GM23338 (cell line): ENCODE data around the gene GPR61. TPM values are rescaled to one million over a fixed set of nuclear protein-coding genes. Genes with fewer than 3 reads are reported as not detected.

ENCODE experiments used
- ATAC-seq: fragments of 200-7000 bp; cut with Tn5 transposase; 3 replicates; pipeline ENCODE4 v1.9.1; 2020
- DNase-seq: peaks from one replicate; pipeline ENCODE4 v3.0.0-alpha.2; 2015; ENCODE audit warnings: low spot score
- H2AFZ ChIP-seq: fragments of 200-600 bp; sonication (generic); 2 replicates; pipeline ENCODE4 v1.8.0; 2016; ENCODE audit warnings: antibody characterized with exemption, mild to moderate bottlenecking, moderate library complexity
- H3F3A ChIP-seq: fragments of 200-600 bp; sonication (generic); replicated peaks from 2 replicates; pipeline ENCODE4 v1.8.0; 2017; ENCODE audit warnings: antibody characterized with exemption, mixed run types, low read depth
- H3K27ac ChIP-seq: fragments of 200-600 bp; sonication (generic); 2 replicates; pipeline ENCODE4 v1.6.1; 2016; ENCODE audit warnings: low read depth
- H3K27me3 ChIP-seq: fragments of 200-600 bp; sonication (generic); 2 replicates; pipeline ENCODE4 v1.8.0; 2016; ENCODE audit warnings: mild to moderate bottlenecking, mixed run types, moderate library complexity; ENCODE audit not compliant: insufficient read depth
- H3K36me3 ChIP-seq: fragments of 200-600 bp; sonication (generic); 2 replicates; pipeline ENCODE4 v1.8.0; 2016; ENCODE audit warnings: mild to moderate bottlenecking; ENCODE audit not compliant: insufficient read depth
- H3K4me1 ChIP-seq: fragments of 200-600 bp; sonication (generic); 2 replicates; pipeline ENCODE4 v1.8.0; 2016; ENCODE audit warnings: mild to moderate bottlenecking, moderate library complexity; ENCODE audit not compliant: insufficient read depth
- H3K4me2 ChIP-seq: fragments of 200-600 bp; sonication (generic); 2 replicates; pipeline ENCODE4 v1.7.1; 2017; ENCODE audit warnings: mixed run types
- H3K4me3 ChIP-seq: fragments of 200-600 bp; sonication (generic); 2 replicates; pipeline ENCODE4 v1.6.1; 2016; ENCODE audit warnings: mixed run types
- H3K79me2 ChIP-seq: fragments of 200-600 bp; sonication (generic); replicated peaks from 2 replicates; pipeline ENCODE4 v1.8.0; 2017; ENCODE audit warnings: mild to moderate bottlenecking; ENCODE audit not compliant: insufficient read depth
- H3K9me2 ChIP-seq: fragments of 200-600 bp; sonication (generic); 2 replicates; pipeline ENCODE4 v1.8.0; 2017; ENCODE audit not compliant: insufficient read depth
- H4K20me1 ChIP-seq: fragments of 200-600 bp; sonication (generic); replicated peaks from 2 replicates; pipeline ENCODE4 v1.8.0; 2017; ENCODE audit warnings: mild to moderate bottlenecking; ENCODE audit not compliant: insufficient read depth
- H3K27ac Mint-ChIP-seq: 2 replicates; pipeline ENCODE4 v1.8.0; 2020; ENCODE audit warnings: inconsistent platforms, mild to moderate bottlenecking, moderate library complexity, mixed read lengths
- H3K27me3 Mint-ChIP-seq: 3 replicates; pipeline ENCODE4 v1.8.0; 2022; ENCODE audit warnings: low read depth, mild to moderate bottlenecking, moderate library complexity, mixed read lengths, inconsistent platforms; ENCODE audit not compliant: insufficient read depth, poor library complexity
- H3K36me3 Mint-ChIP-seq: 3 replicates; pipeline ENCODE4 v1.8.0; 2021; ENCODE audit warnings: low read depth, mild to moderate bottlenecking, inconsistent platforms, moderate library complexity, mixed read lengths
- H3K4me1 Mint-ChIP-seq: 3 replicates; pipeline ENCODE4 v1.8.0; 2020; ENCODE audit warnings: mild to moderate bottlenecking, inconsistent platforms, mixed read lengths
- H3K4me3 Mint-ChIP-seq: 3 replicates; pipeline ENCODE4 v1.8.0; 2021; ENCODE audit warnings: moderate library complexity, mild to moderate bottlenecking, inconsistent platforms, mixed read lengths
- H3K9me3 Mint-ChIP-seq: 3 replicates; pipeline ENCODE4 v1.8.0; 2020; ENCODE audit warnings: moderate library complexity, mild to moderate bottlenecking, inconsistent platforms, mixed read lengths
- CREB1 ChIP-seq: fragments of 250-450 bp; sonication (Bioruptor Pico); IDR thresholded peaks from 2 replicates; pipeline ENCODE4 v1.5.0; 2020; ENCODE audit warnings: low read depth, mild to moderate bottlenecking, moderate library complexity
- ETS1 ChIP-seq: IDR thresholded peaks from 2 replicates; pipeline ENCODE4 v1.6.1; 2016; ENCODE audit warnings: antibody characterized with exemption
- EZH2 ChIP-seq: fragments of 200-600 bp; sonication (generic); IDR thresholded peaks from one replicate; pipeline ENCODE4 v1.8.0; 2017; ENCODE audit warnings: antibody characterized with exemption, mild to moderate bottlenecking, low read depth; ENCODE audit not compliant: unreplicated experiment
- EZH2phosphoT487 ChIP-seq: fragments of 200-600 bp; sonication (generic); IDR thresholded peaks from one replicate; pipeline ENCODE4 v1.8.1; 2018; ENCODE audit warnings: antibody characterized with exemption; ENCODE audit not compliant: unreplicated experiment
- JUNB ChIP-seq: IDR thresholded peaks from one replicate; pipeline ENCODE4 v1.6.1; 2016; ENCODE audit warnings: antibody characterized with exemption; ENCODE audit not compliant: unreplicated experiment
- NANOG ChIP-seq: IDR thresholded peaks from 2 replicates; pipeline ENCODE4 v1.6.1; 2016; ENCODE audit warnings: antibody characterized with exemption, borderline replicate concordance
- POLR2AphosphoS5 ChIP-seq: IDR thresholded peaks from 2 replicates; pipeline ENCODE4 v1.6.1; 2016; ENCODE audit warnings: antibody characterized with exemption, low read depth
- REST ChIP-seq: IDR thresholded peaks from one replicate; pipeline ENCODE4 v1.6.1; 2018; ENCODE audit warnings: antibody characterized with exemption; ENCODE audit not compliant: unreplicated experiment
- STAT1 ChIP-seq: IDR thresholded peaks from one replicate; pipeline ENCODE4 v1.6.1; 2016; ENCODE audit warnings: antibody characterized with exemption; ENCODE audit not compliant: unreplicated experiment
- ZNF114 ChIP-seq: fragments of 250-450 bp; sonication (Bioruptor Pico); IDR thresholded peaks from 2 replicates; pipeline ENCODE4 v1.5.0; 2020; ENCODE audit warnings: mild to moderate bottlenecking, moderate library complexity
- ZNF331 ChIP-seq: fragments of 250-450 bp; sonication (Bioruptor Pico); IDR thresholded peaks from 2 replicates; pipeline ENCODE4 v1.5.0; 2020; ENCODE audit warnings: low read depth, mild to moderate bottlenecking, moderate library complexity
- polyA plus RNA-seq: library from polyadenylated mRNA; unstranded; fragments of >200 nt; fragmentation: Nextera tagmentation; extraction: Ambion mirVana; gene quantifications from 2 replicates; pipeline ENCODE4 v1.2.1, GENCODE V29; 2016
- total RNA-seq: library from RNA; depleted of rRNA; stranded (reverse); fragments of >200 nt; shearing (Covaris generic); gene quantifications from 2 replicates; pipeline ENCODE4 v1.2.3, GENCODE V29; 2014
- TF ChIP-seq, protein P1 (sequence below), 2 experiments: fragments of 200-600 bp in 1 of 2; sonication (generic) in 1 of 2; conservative IDR thresholded peaks; 2 replicates each; pipeline versions ENCODE4 v1.5.1 to v1.6.1; 2016 to 2017; ENCODE audit warnings: antibody characterized with exemption in 2 of 2, low read depth in 2 of 2, mild to moderate bottlenecking in 2 of 2, moderate library complexity in 1 of 2
- TF ChIP-seq, protein P2 (sequence below): fragments of 250-450 bp; sonication (Bioruptor Pico); IDR thresholded peaks from 2 replicates; pipeline ENCODE4 v1.5.0; 2020; ENCODE audit warnings: mild to moderate bottlenecking, moderate library complexity

The GPR61 gene
- total and polyA plus RNA-seq, 2 experiments from 2014 or later = 0.13 TPM; not detected in 1

DNA sequence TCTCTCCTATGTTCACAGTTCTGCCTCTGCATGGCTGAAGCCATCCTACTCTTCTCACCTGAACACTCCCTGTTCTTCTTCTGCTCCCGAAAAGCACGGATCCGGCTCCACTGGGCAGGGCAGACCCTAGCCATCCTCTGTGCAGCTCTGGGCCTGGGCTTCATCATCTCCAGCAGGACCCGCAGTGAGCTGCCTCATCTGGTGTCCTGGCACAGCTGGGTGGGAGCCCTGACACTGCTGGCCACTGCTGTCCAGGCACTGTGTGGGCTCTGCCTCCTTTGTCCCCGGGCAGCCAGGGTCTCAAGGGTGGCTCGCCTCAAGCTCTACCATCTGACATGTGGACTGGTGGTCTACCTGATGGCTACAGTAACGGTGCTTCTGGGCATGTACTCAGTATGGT lies 43.9 kb upstream of the GPR61 start:
- H3K9me2 ChIP-seq = no peaks in the 10 kb centered on the region
- Mint-ChIP-seq H3K9me3 (no peaks in the 10 kb centered on the region), H3K27ac (no peak overlapping the region), H3K27me3 (peaks cover 19% of the 10 kb centered on the region), H3K4me1 (peaks cover 24% of the 10 kb centered on the region), H3K36me3 (peaks cover 11% of the 10 kb centered on the region), H3K4me3 (peak overlapping the region; percentile 93)
- H3K27ac ChIP-seq = no peak overlapping the region
- ATAC-seq = no peak
- H3K4me1 ChIP-seq = peaks cover 16% of the 10 kb centered on the region
- no peaks in the 10 kb centered on the region for H3K79me2 ChIP-seq
- H4K20me1 ChIP-seq = no peaks in the 10 kb centered on the region
- no peak overlapping the region for H2AFZ ChIP-seq
- no peak overlapping the region for H3K4me2 ChIP-seq
- no peaks in the 10 kb centered on the region for H3K27me3 ChIP-seq
- no peak for TF ChIP-seq EZH2phosphoT487
- no peak for TF ChIP-seq ZNF114
- TF ChIP-seq REST = no peak
- TF ChIP-seq STAT1 = no peak
- TF ChIP-seq, protein P1, sequence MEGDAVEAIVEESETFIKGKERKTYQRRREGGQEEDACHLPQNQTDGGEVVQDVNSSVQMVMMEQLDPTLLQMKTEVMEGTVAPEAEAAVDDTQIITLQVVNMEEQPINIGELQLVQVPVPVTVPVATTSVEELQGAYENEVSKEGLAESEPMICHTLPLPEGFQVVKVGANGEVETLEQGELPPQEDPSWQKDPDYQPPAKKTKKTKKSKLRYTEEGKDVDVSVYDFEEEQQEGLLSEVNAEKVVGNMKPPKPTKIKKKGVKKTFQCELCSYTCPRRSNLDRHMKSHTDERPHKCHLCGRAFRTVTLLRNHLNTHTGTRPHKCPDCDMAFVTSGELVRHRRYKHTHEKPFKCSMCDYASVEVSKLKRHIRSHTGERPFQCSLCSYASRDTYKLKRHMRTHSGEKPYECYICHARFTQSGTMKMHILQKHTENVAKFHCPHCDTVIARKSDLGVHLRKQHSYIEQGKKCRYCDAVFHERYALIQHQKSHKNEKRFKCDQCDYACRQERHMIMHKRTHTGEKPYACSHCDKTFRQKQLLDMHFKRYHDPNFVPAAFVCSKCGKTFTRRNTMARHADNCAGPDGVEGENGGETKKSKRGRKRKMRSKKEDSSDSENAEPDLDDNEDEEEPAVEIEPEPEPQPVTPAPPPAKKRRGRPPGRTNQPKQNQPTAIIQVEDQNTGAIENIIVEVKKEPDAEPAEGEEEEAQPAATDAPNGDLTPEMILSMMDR (conservative IDR thresholded peaks at IDR 0.05; ENCODE audit: low read depth in 2 of 2) = no peak
- TF ChIP-seq, protein P2, sequence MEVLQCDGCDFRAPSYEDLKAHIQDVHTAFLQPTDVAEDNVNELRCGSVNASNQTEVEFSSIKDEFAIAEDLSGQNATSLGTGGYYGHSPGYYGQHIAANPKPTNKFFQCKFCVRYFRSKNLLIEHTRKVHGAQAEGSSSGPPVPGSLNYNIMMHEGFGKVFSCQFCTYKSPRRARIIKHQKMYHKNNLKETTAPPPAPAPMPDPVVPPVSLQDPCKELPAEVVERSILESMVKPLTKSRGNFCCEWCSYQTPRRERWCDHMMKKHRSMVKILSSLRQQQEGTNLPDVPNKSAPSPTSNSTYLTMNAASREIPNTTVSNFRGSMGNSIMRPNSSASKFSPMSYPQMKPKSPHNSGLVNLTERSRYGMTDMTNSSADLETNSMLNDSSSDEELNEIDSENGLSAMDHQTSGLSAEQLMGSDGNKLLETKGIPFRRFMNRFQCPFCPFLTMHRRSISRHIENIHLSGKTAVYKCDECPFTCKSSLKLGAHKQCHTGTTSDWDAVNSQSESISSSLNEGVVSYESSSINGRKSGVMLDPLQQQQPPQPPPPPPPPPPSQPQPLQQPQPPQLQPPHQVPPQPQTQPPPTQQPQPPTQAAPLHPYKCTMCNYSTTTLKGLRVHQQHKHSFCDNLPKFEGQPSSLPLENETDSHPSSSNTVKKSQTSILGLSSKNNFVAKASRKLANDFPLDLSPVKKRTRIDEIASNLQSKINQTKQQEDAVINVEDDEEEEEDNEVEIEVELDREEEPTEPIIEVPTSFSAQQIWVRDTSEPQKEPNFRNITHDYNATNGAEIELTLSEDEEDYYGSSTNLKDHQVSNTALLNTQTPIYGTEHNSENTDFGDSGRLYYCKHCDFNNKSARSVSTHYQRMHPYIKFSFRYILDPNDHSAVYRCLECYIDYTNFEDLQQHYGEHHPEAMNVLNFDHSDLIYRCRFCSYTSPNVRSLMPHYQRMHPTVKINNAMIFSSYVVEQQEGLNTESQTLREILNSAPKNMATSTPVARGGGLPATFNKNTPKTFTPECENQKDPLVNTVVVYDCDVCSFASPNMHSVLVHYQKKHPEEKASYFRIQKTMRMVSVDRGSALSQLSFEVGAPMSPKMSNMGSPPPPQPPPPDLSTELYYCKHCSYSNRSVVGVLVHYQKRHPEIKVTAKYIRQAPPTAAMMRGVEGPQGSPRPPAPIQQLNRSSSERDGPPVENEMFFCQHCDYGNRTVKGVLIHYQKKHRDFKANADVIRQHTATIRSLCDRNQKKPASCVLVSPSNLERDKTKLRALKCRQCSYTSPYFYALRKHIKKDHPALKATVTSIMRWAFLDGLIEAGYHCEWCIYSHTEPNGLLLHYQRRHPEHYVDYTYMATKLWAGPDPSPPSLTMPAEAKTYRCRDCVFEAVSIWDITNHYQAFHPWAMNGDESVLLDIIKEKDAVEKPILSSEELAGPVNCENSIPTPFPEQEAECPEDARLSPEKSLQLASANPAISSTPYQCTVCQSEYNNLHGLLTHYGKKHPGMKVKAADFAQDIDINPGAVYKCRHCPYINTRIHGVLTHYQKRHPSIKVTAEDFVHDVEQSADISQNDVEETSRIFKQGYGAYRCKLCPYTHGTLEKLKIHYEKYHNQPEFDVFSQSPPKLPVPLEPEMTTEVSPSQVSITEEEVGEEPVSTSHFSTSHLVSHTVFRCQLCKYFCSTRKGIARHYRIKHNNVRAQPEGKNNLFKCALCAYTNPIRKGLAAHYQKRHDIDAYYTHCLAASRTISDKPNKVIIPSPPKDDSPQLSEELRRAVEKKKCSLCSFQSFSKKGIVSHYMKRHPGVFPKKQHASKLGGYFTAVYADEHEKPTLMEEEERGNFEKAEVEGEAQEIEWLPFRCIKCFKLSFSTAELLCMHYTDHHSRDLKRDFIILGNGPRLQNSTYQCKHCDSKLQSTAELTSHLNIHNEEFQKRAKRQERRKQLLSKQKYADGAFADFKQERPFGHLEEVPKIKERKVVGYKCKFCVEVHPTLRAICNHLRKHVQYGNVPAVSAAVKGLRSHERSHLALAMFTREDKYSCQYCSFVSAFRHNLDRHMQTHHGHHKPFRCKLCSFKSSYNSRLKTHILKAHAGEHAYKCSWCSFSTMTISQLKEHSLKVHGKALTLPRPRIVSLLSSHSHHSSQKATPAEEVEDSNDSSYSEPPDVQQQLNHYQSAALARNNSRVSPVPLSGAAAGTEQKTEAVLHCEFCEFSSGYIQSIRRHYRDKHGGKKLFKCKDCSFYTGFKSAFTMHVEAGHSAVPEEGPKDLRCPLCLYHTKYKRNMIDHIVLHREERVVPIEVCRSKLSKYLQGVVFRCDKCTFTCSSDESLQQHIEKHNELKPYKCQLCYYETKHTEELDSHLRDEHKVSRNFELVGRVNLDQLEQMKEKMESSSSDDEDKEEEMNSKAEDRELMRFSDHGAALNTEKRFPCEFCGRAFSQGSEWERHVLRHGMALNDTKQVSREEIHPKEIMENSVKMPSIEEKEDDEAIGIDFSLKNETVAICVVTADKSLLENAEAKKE (CRISPR knock-in tag) = no peak
- TF ChIP-seq JUNB = no peak
- no peak for TF ChIP-seq POLR2AphosphoS5
- TF ChIP-seq ETS1 = no peak
- TF ChIP-seq EZH2 = no peak
- TF ChIP-seq ZNF331 (CRISPR knock-in tag) = no peak
- TF ChIP-seq NANOG = no peak
- TF ChIP-seq CREB1 (CRISPR knock-in tag) = no peak
- no peak for DNase-seq
- no peak overlapping the region for H3K4me3 ChIP-seq
- H3K36me3 ChIP-seq = no peaks in the 10 kb centered on the region
- no peaks in the 10 kb centered on the region; the same call in 1 of the 2 replicates for H3F3A ChIP-seq
